ENCODE measurements around the gene PC.

Gene PC

GRCh38 chr11:66951135-66951534, 7.0 kb downstream of the PC start:
- DNase-seq (ENCODE audit: low read depth) = no peak

GRCh38 chr11:66950112-66950535, 8.1 kb downstream of the PC start:
- DNase-seq (ENCODE audit: low read depth) = no peak

- no peak for DNase-seq (ENCODE audit: low read depth)
Observed at GRCh38 chr11:66938582-66939135, 19.5 kb downstream of the PC start.

- no peak for DNase-seq (ENCODE audit: low read depth)
Observed at GRCh38 chr11:66937193-66937733, 20.9 kb downstream of the PC start.

- peak; percentile 91 for DNase-seq (ENCODE audit: low read depth)
Observed at GRCh38 chr11:66936311-66936711, 21.9 kb downstream of the PC start.

GRCh38 chr11:66934950-66935779, 23.0 kb downstream of the PC start:
- DNase-seq (ENCODE audit: low read depth) = peak; percentile 38

- no peak for DNase-seq (ENCODE audit: low read depth)
Observed at GRCh38 chr11:66933531-66933930, 24.7 kb downstream of the PC start.

- no peak for DNase-seq (ENCODE audit: low read depth)
Observed at GRCh38 chr11:66932543-66932942, 25.6 kb downstream of the PC start.

GRCh38 chr11:66929753-66930152, 28.4 kb downstream of the PC start:
- DNase-seq (ENCODE audit: low read depth) = no peak

- DNase-seq (ENCODE audit: low read depth) = no peak
Observed at GRCh38 chr11:66924272-66924671, 33.9 kb downstream of the PC start.

GRCh38 chr11:66922551-66922950, 35.6 kb downstream of the PC start:
- DNase-seq (ENCODE audit: low read depth) = no peak

GRCh38 chr11:66920978-66921784, 37.0 kb downstream of the PC start:
- no peak for DNase-seq (ENCODE audit: low read depth)

- no peak for DNase-seq (ENCODE audit: low read depth)
Observed at GRCh38 chr11:66919923-66920322, 38.3 kb downstream of the PC start.

- no peak for DNase-seq (ENCODE audit: low read depth)
Observed at GRCh38 chr11:66918741-66919140, 39.4 kb downstream of the PC start.

GRCh38 chr11:66915866-66916265, 42.3 kb downstream of the PC start:
- peak; percentile 21 for DNase-seq (ENCODE audit: low read depth)

GRCh38 chr11:66915046-66915832, 42.9 kb downstream of the PC start:
- DNase-seq (ENCODE audit: low read depth) = no peak

- DNase-seq (ENCODE audit: low read depth) = no peak
Observed at GRCh38 chr11:66914505-66914904, 43.7 kb downstream of the PC start.

GRCh38 chr11:66912911-66913310, 45.3 kb downstream of the PC start:
- no peak for DNase-seq (ENCODE audit: low read depth)

GRCh38 chr11:66912361-66912760, 45.8 kb downstream of the PC start:
- DNase-seq (ENCODE audit: low read depth) = no peak

GRCh38 chr11:66910669-66911068, 47.5 kb downstream of the PC start:
- DNase-seq (ENCODE audit: low read depth) = no peak

- DNase-seq (ENCODE audit: low read depth) = no peak
Observed at GRCh38 chr11:66910016-66910415, 48.2 kb downstream of the PC start.

GRCh38 chr11:66909181-66909580, 49.0 kb downstream of the PC start:
- DNase-seq (ENCODE audit: low read depth) = no peak

Data from fibroblast of the conjunctiva (primary cell).